PC-3 (cell line): ENCODE data around the gene TRIM44. TPM values are rescaled to one million over a fixed set of nuclear protein-coding genes. Genes with fewer than 3 reads are reported as not detected.

Experiments
- ATAC-seq: fragments of 200-7000 bp; cut with Tn5 transposase; 2 replicates; pipeline ENCODE4 v1.9.1; 2020; ENCODE audit warnings: mild to moderate bottlenecking, moderate library complexity
- BruUV-seq: library from RNA; stranded (reverse); fragments of 400-500 nt; replicated peaks from 2 replicates; lab custom pipeline; 2021; lab: Mats Ljungman, UMichigan
- CTCF ChIA-PET: fragments of 300-600 bp; sonication (Branson Sonifier 250); formaldehyde crosslinking; loops from one replicate; lab custom pipeline; 2022; ENCODE audit warnings: antibody characterized with exemption; lab: Charles Lee
- POLR2A ChIA-PET: fragments of 300-600 bp; sonication (Branson Sonifier 250); formaldehyde crosslinking; loops from one replicate; lab custom pipeline; 2022; ENCODE audit warnings: antibody characterized with exemption; ENCODE audit not compliant: unreplicated experiment; lab: Charles Lee
- DNase-seq: peaks from one replicate; pipeline ENCODE4 v3.0.0-alpha.2; 2015
- H2AFZ ChIP-seq: fragments of 300-600 bp; sonication (generic); 2 replicates; pipeline ENCODE4 v1.6.0; 2016; ENCODE audit warnings: antibody characterized with exemption, low read length
- H3F3A ChIP-seq: fragments of 300-600 bp; sonication (generic); one replicate; pipeline ENCODE4 v1.6.0; 2017; ENCODE audit warnings: antibody characterized with exemption, low read length, control low read depth, mild to moderate bottlenecking; ENCODE audit not compliant: unreplicated experiment
- H3K27ac ChIP-seq: fragments of 300-600 bp; sonication (generic); 2 replicates; pipeline ENCODE4 v1.5.1; 2016; ENCODE audit warnings: mild to moderate bottlenecking, low read length
- H3K27me3 ChIP-seq: fragments of 300-600 bp; sonication (generic); 2 replicates; pipeline ENCODE4 v1.6.1; 2016; ENCODE audit warnings: low read length, mixed read lengths
- H3K36me3 ChIP-seq: fragments of 300-600 bp; sonication (generic); 2 replicates; pipeline ENCODE4 v1.6.1; 2016; ENCODE audit warnings: low read depth, mixed run types, low read length, mixed read lengths
- H3K4me1 ChIP-seq: fragments of 300-600 bp; sonication (generic); 2 replicates; pipeline ENCODE4 v1.5.1; 2016; ENCODE audit warnings: low read length; ENCODE audit not compliant: insufficient read depth
- H3K4me2 ChIP-seq: fragments of 300-600 bp; sonication (generic); 2 replicates; pipeline ENCODE4 v1.6.0; 2016; ENCODE audit warnings: low read length
- H3K4me3 ChIP-seq: fragments of 300-600 bp; sonication (generic); 2 replicates; pipeline ENCODE4 v1.5.1; 2016; ENCODE audit warnings: mild to moderate bottlenecking, low read length, mixed read lengths
- H3K79me2 ChIP-seq: fragments of 300-600 bp; sonication (generic); 2 replicates; pipeline ENCODE4 v1.6.1; 2017; ENCODE audit warnings: low read length, mixed read lengths
- H3K9ac ChIP-seq: fragments of 300-600 bp; sonication (generic); 2 replicates; pipeline ENCODE4 v1.6.0; 2016; ENCODE audit warnings: mild to moderate bottlenecking, low read length
- H3K9me2 ChIP-seq: fragments of 300-600 bp; sonication (generic); replicated peaks from 2 replicates; pipeline ENCODE4 v1.6.1; 2016; ENCODE audit warnings: mixed run types, low read length, mixed read lengths
- H3K9me3 ChIP-seq: fragments of 300-600 bp; sonication (generic); 2 replicates; pipeline ENCODE4 v1.6.1; 2016; ENCODE audit warnings: low read length, mixed read lengths
- H4K20me1 ChIP-seq: fragments of 300-600 bp; sonication (generic); 2 replicates; pipeline ENCODE4 v1.6.1; 2016; ENCODE audit warnings: low read length, mixed read lengths
- CTCF ChIP-seq: fragments of 300-600 bp; sonication (generic); conservative IDR thresholded peaks from 2 replicates; pipeline ENCODE4 v1.5.1; 2017; ENCODE audit warnings: antibody characterized with exemption, low read depth, mild to moderate bottlenecking, low read length
- EZH2 ChIP-seq: fragments of 300-600 bp; sonication (generic); IDR thresholded peaks from one replicate; pipeline ENCODE4 v1.6.1; 2017; ENCODE audit warnings: antibody characterized with exemption, mild to moderate bottlenecking, low read length; ENCODE audit not compliant: unreplicated experiment
- EZH2phosphoT487 ChIP-seq: fragments of 300-600 bp; sonication (generic); IDR thresholded peaks from 2 replicates; pipeline ENCODE4 v1.6.1; 2018; ENCODE audit warnings: mild to moderate bottlenecking, antibody characterized with exemption, low read length, borderline replicate concordance
- intact Hi-C: fragments of 100-400 bp; cut with micrococcal nuclease; formaldehyde crosslinking; loops from 2 replicates; pipeline ENCODE4 v1.9.0; 2023
- total RNA-seq: library from RNA; depleted of rRNA; stranded (reverse); fragments of >200 nt; gene quantifications from 2 replicates; pipeline ENCODE4 v1.2.3, GENCODE V29; 2014

Gene TRIM44
- total RNA-seq, 1 experiment from 2014 or later = 14.0 TPM

- Histone ChIP-seq H3K27me3 (no peaks in the 10 kb centered on the region), H3K4me1 (peaks cover 12% of the 10 kb centered on the region), H2AFZ (no peak overlapping the region), H4K20me1 (no peaks in the 10 kb centered on the region), H3K4me3 (no peak overlapping the region), H3K4me2 (no peak overlapping the region), H3K36me3 (no peaks in the 10 kb centered on the region), H3K9me2 (no peaks in the 10 kb centered on the region), H3K27ac (no peak overlapping the region), H3K9me3 (no peaks in the 10 kb centered on the region), H3K9ac (no peak overlapping the region), H3K79me2 (no peaks in the 10 kb centered on the region), H3F3A (no peaks in the 10 kb centered on the region)
- POLR2A ChIA-PET = interaction anchor here (0.7 kb wide), 1 partner anchor 240 kb away, joined by 3 read pairs; no protein-coding TSS in a partner anchor
- no peak for DNase-seq
- TF ChIP-seq CTCF (no peak), EZH2phosphoT487 (no peak), EZH2 (no peak)
- no TSS peak for BruUV-seq
- no peak for ATAC-seq
- CTCF ChIA-PET = interaction anchor here (0.6 kb wide), 1 partner anchor 325 kb away, joined by 3 read pairs; no protein-coding TSS in a partner anchor
- intact Hi-C loops = loop anchor here (10.0 kb wide), 1 partner anchor 209 kb away; no protein-coding TSS in a partner anchor
Observed at GRCh38 chr11:35825386-35825785, 162.8 kb downstream of the TRIM44 start.

GRCh38 chr11:35826006-35826405 is 163.4 kb downstream of the TRIM44 start:
- intact Hi-C loops = loop anchor here (10.0 kb wide), 1 partner anchor 209 kb away; no protein-coding TSS in a partner anchor
- no peak for TF ChIP-seq CTCF
- TF ChIP-seq EZH2phosphoT487 = no peak
- no peak for TF ChIP-seq EZH2
- peaks cover 12% of the 10 kb centered on the region for H3K4me1 ChIP-seq
- no peaks in the 10 kb centered on the region for H3K36me3 ChIP-seq
- H3K9me2 ChIP-seq = no peaks in the 10 kb centered on the region
- H3F3A ChIP-seq = no peaks in the 10 kb centered on the region
- ATAC-seq (no peak), DNase-seq (no peak)
- no peak overlapping the region for H2AFZ ChIP-seq
- H3K4me2 ChIP-seq = no peak overlapping the region
- BruUV-seq = no TSS peak
- no peaks in the 10 kb centered on the region for H3K9me3 ChIP-seq
- no peak overlapping the region for H3K27ac ChIP-seq
- CTCF ChIA-PET = no interaction called here
- no peaks in the 10 kb centered on the region for H3K79me2 ChIP-seq
- POLR2A ChIA-PET = no interaction called here
- H3K4me3 ChIP-seq = no peak overlapping the region
- no peaks in the 10 kb centered on the region for H4K20me1 ChIP-seq
- H3K27me3 ChIP-seq = no peaks in the 10 kb centered on the region
- no peak overlapping the region for H3K9ac ChIP-seq

DNA sequence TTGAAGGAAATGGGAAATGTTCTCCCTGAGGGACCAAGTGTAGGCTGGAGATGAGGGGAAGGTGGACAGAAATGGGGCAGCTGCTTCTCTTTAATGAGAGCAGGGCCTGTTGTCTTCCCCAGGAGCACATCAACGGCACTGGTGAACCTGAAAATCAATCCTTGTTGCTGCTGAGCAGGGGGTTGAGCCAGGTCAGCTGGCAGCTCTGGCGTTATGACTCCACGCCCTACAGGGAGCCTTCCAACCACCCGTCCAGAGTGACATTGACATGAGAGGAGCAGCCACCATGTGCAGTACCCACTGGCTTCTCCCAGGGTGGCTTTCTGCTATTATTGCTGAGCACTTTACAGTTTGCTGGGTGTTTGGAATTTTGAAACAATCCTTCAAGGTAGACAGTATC is 164.4 kb downstream of the TRIM44 start:
- CTCF ChIA-PET = no interaction called here
- ATAC-seq (no peak), DNase-seq (no peak)
- H4K20me1 ChIP-seq = no peaks in the 10 kb centered on the region
- no peak overlapping the region for H3K4me3 ChIP-seq
- BruUV-seq = no TSS peak
- H3K79me2 ChIP-seq = no peaks in the 10 kb centered on the region
- no peak overlapping the region for H3K9ac ChIP-seq
- H2AFZ ChIP-seq = no peak overlapping the region
- no peak overlapping the region for H3K27ac ChIP-seq
- H3K4me2 ChIP-seq = no peak overlapping the region
- intact Hi-C loops = loop anchor here (10.0 kb wide), 1 partner anchor 208 kb away; no protein-coding TSS in a partner anchor
- H3K27me3 ChIP-seq = no peaks in the 10 kb centered on the region
- H3K4me1 ChIP-seq = peaks cover 12% of the 10 kb centered on the region
- no peaks in the 10 kb centered on the region for H3K36me3 ChIP-seq
- no peaks in the 10 kb centered on the region for H3K9me3 ChIP-seq
- H3K9me2 ChIP-seq = no peaks in the 10 kb centered on the region
- H3F3A ChIP-seq = no peaks in the 10 kb centered on the region
- TF ChIP-seq EZH2 (no peak), EZH2phosphoT487 (no peak), CTCF (no peak)
- POLR2A ChIA-PET = no interaction called here
